ENCODE data around the gene ESR1.

ESR1 gene

GRCh38 chr6:152155792-152156191, 348.3 kb downstream of the ESR1 start:
- no peak overlapping the region for H3K27ac ChIP-seq
- TF ChIP-seq ZFX (IDR thresholded peaks at IDR 0.05), result no peak
- TF ChIP-seq CTCF (conservative IDR thresholded peaks at IDR 0.05), result no peak

- TF ChIP-seq CTCF (conservative IDR thresholded peaks at IDR 0.05) (no peak), ZFX (IDR thresholded peaks at IDR 0.05) (no peak)
- H3K27ac ChIP-seq, result no peak overlapping the region
Observed at GRCh38 chr6:152160346-152160745, 352.9 kb downstream of the ESR1 start.

- H3K27ac ChIP-seq, result no peak overlapping the region
- no peak for TF ChIP-seq ZFX (IDR thresholded peaks at IDR 0.05)
Observed at GRCh38 chr6:152161501-152161900, 354.0 kb downstream of the ESR1 start.

GRCh38 chr6:152164957-152165356, 357.5 kb downstream of the ESR1 start:
- no peak overlapping the region for H3K27ac ChIP-seq
- TF ChIP-seq ZFX (IDR thresholded peaks at IDR 0.05) (no peak), CTCF (conservative IDR thresholded peaks at IDR 0.05) (no peak)

GRCh38 chr6:152166497-152166896, 359.0 kb downstream of the ESR1 start:
- TF ChIP-seq ZFX (IDR thresholded peaks at IDR 0.05) (no peak), CTCF (conservative IDR thresholded peaks at IDR 0.05) (no peak)
- H3K27ac ChIP-seq, result no peak overlapping the region

GRCh38 chr6:152166897-152167296, 359.4 kb downstream of the ESR1 start:
- TF ChIP-seq CTCF (conservative IDR thresholded peaks at IDR 0.05) (no peak), ZFX (IDR thresholded peaks at IDR 0.05) (no peak)
- H3K27ac ChIP-seq, result no peak overlapping the region

GRCh38 chr6:152167641-152168603, 360.4 kb downstream of the ESR1 start:
- no peak overlapping the region for H3K27ac ChIP-seq
- TF ChIP-seq CTCF (conservative IDR thresholded peaks at IDR 0.05), result no peak
- TF ChIP-seq ZFX (IDR thresholded peaks at IDR 0.05), result no peak

GRCh38 chr6:152170313-152170701, 362.8 kb downstream of the ESR1 start:
- TF ChIP-seq CTCF (conservative IDR thresholded peaks at IDR 0.05), result no peak
- no peak for TF ChIP-seq ZFX (IDR thresholded peaks at IDR 0.05)
- H3K27ac ChIP-seq, result no peak overlapping the region

All from C4-2B (cell line).